ENCODE measurements around the gene SOCS3.
A peak's percentile ranks its signal among the peaks of the same experiment; 100 is the strongest.

The SOCS3 gene

DNA sequence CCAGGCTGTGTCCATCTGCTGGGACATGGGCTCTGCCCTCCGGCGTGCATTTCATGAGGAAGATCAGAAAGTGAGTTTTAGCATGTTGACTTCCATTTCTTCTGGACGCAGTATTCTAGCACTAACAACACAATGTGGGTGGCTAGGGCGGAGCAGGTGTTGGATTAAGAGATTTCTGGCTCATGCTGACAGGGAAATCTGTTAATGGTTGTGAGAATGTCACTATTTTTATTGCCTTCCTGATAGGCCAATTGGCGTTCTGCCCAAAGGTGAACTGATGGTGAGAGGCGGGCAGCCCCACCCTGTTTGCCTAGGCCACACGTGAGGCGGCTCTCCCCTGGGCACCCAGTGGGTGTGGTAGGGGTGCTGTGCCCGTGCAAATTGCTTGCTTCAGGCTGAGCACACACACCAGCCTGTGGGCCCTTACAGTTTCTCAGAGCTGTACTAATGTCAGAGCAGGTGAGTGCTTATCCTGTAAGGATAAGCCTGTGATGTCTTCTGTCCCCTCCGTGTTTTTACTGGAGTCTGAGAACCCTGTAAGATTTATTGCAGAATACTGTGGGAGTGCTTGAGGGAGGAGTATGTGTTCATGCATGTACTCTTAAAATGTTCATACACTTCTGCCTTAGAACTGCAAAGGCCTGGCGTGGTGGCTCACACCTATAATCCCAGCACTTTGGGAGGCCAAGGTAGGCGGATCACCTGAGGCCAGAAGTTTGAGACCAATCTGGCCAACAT lies 49.5 kb upstream of the SOCS3 start (continued):
- TF ChIP-seq, protein P1, sequence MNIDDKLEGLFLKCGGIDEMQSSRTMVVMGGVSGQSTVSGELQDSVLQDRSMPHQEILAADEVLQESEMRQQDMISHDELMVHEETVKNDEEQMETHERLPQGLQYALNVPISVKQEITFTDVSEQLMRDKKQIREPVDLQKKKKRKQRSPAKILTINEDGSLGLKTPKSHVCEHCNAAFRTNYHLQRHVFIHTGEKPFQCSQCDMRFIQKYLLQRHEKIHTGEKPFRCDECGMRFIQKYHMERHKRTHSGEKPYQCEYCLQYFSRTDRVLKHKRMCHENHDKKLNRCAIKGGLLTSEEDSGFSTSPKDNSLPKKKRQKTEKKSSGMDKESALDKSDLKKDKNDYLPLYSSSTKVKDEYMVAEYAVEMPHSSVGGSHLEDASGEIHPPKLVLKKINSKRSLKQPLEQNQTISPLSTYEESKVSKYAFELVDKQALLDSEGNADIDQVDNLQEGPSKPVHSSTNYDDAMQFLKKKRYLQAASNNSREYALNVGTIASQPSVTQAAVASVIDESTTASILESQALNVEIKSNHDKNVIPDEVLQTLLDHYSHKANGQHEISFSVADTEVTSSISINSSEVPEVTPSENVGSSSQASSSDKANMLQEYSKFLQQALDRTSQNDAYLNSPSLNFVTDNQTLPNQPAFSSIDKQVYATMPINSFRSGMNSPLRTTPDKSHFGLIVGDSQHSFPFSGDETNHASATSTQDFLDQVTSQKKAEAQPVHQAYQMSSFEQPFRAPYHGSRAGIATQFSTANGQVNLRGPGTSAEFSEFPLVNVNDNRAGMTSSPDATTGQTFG (tag by site-specific recombination; IDR thresholded peaks at IDR 0.05; ENCODE audit: borderline replicate concordance), result no peak
- TF ChIP-seq ZNF132 (tag by site-specific recombination; IDR thresholded peaks at IDR 0.05; ENCODE audit: borderline replicate concordance) (no peak), ZNF221 (tag by site-specific recombination; IDR thresholded peaks at IDR 0.05; ENCODE audit: borderline replicate concordance) (no peak), ZNF843 (tag by site-specific recombination; IDR thresholded peaks at IDR 0.05) (peak; percentile 50; the same call in 1 of the 2 replicates), GLIS2 (tag by site-specific recombination; IDR thresholded peaks at IDR 0.05) (peak; percentile 50), ZBTB17 (tag by site-specific recombination; IDR thresholded peaks at IDR 0.05) (no peak), HOXC10 (CRISPR knock-in tag; IDR thresholded peaks at IDR 0.05) (no peak), ZNF121 (tag by site-specific recombination; IDR thresholded peaks at IDR 0.05) (no peak), ZNF138 (tag by site-specific recombination; IDR thresholded peaks at IDR 0.05; ENCODE audit: borderline replicate concordance) (no peak), ZXDB (tag by site-specific recombination; IDR thresholded peaks at IDR 0.05) (no peak)
- TF ChIP-seq, protein P2, sequence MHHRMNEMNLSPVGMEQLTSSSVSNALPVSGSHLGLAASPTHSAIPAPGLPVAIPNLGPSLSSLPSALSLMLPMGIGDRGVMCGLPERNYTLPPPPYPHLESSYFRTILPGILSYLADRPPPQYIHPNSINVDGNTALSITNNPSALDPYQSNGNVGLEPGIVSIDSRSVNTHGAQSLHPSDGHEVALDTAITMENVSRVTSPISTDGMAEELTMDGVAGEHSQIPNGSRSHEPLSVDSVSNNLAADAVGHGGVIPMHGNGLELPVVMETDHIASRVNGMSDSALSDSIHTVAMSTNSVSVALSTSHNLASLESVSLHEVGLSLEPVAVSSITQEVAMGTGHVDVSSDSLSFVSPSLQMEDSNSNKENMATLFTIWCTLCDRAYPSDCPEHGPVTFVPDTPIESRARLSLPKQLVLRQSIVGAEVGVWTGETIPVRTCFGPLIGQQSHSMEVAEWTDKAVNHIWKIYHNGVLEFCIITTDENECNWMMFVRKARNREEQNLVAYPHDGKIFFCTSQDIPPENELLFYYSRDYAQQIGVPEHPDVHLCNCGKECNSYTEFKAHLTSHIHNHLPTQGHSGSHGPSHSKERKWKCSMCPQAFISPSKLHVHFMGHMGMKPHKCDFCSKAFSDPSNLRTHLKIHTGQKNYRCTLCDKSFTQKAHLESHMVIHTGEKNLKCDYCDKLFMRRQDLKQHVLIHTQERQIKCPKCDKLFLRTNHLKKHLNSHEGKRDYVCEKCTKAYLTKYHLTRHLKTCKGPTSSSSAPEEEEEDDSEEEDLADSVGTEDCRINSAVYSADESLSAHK (tag by site-specific recombination; IDR thresholded peaks at IDR 0.05), result no peak
- TF ChIP-seq, protein P3, sequence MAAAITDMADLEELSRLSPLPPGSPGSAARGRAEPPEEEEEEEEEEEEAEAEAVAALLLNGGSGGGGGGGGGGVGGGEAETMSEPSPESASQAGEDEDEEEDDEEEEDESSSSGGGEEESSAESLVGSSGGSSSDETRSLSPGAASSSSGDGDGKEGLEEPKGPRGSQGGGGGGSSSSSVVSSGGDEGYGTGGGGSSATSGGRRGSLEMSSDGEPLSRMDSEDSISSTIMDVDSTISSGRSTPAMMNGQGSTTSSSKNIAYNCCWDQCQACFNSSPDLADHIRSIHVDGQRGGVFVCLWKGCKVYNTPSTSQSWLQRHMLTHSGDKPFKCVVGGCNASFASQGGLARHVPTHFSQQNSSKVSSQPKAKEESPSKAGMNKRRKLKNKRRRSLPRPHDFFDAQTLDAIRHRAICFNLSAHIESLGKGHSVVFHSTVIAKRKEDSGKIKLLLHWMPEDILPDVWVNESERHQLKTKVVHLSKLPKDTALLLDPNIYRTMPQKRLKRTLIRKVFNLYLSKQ (tag by site-specific recombination; IDR thresholded peaks at IDR 0.05; ENCODE audit: borderline replicate concordance), result no peak
- TF ChIP-seq, protein P4, sequence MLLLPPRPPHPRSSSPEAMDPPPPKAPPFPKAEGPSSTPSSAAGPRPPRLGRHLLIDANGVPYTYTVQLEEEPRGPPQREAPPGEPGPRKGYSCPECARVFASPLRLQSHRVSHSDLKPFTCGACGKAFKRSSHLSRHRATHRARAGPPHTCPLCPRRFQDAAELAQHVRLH (tag by site-specific recombination; IDR thresholded peaks at IDR 0.05), result no peak
- TF ChIP-seq, protein P5, sequence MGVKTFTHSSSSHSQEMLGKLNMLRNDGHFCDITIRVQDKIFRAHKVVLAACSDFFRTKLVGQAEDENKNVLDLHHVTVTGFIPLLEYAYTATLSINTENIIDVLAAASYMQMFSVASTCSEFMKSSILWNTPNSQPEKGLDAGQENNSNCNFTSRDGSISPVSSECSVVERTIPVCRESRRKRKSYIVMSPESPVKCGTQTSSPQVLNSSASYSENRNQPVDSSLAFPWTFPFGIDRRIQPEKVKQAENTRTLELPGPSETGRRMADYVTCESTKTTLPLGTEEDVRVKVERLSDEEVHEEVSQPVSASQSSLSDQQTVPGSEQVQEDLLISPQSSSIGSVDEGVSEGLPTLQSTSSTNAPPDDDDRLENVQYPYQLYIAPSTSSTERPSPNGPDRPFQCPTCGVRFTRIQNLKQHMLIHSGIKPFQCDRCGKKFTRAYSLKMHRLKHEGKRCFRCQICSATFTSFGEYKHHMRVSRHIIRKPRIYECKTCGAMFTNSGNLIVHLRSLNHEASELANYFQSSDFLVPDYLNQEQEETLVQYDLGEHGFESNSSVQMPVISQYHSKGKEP (tag by site-specific recombination; IDR thresholded peaks at IDR 0.05), result no peak
- TF ChIP-seq, protein P6, sequence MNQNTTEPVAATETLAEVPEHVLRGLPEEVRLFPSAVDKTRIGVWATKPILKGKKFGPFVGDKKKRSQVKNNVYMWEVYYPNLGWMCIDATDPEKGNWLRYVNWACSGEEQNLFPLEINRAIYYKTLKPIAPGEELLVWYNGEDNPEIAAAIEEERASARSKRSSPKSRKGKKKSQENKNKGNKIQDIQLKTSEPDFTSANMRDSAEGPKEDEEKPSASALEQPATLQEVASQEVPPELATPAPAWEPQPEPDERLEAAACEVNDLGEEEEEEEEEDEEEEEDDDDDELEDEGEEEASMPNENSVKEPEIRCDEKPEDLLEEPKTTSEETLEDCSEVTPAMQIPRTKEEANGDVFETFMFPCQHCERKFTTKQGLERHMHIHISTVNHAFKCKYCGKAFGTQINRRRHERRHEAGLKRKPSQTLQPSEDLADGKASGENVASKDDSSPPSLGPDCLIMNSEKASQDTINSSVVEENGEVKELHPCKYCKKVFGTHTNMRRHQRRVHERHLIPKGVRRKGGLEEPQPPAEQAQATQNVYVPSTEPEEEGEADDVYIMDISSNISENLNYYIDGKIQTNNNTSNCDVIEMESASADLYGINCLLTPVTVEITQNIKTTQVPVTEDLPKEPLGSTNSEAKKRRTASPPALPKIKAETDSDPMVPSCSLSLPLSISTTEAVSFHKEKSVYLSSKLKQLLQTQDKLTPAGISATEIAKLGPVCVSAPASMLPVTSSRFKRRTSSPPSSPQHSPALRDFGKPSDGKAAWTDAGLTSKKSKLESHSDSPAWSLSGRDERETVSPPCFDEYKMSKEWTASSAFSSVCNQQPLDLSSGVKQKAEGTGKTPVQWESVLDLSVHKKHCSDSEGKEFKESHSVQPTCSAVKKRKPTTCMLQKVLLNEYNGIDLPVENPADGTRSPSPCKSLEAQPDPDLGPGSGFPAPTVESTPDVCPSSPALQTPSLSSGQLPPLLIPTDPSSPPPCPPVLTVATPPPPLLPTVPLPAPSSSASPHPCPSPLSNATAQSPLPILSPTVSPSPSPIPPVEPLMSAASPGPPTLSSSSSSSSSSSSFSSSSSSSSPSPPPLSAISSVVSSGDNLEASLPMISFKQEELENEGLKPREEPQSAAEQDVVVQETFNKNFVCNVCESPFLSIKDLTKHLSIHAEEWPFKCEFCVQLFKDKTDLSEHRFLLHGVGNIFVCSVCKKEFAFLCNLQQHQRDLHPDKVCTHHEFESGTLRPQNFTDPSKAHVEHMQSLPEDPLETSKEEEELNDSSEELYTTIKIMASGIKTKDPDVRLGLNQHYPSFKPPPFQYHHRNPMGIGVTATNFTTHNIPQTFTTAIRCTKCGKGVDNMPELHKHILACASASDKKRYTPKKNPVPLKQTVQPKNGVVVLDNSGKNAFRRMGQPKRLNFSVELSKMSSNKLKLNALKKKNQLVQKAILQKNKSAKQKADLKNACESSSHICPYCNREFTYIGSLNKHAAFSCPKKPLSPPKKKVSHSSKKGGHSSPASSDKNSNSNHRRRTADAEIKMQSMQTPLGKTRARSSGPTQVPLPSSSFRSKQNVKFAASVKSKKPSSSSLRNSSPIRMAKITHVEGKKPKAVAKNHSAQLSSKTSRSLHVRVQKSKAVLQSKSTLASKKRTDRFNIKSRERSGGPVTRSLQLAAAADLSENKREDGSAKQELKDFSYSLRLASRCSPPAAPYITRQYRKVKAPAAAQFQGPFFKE (tag by site-specific recombination; IDR thresholded peaks at IDR 0.05; ENCODE audit: borderline replicate concordance), result no peak
- TF ChIP-seq, protein P7, sequence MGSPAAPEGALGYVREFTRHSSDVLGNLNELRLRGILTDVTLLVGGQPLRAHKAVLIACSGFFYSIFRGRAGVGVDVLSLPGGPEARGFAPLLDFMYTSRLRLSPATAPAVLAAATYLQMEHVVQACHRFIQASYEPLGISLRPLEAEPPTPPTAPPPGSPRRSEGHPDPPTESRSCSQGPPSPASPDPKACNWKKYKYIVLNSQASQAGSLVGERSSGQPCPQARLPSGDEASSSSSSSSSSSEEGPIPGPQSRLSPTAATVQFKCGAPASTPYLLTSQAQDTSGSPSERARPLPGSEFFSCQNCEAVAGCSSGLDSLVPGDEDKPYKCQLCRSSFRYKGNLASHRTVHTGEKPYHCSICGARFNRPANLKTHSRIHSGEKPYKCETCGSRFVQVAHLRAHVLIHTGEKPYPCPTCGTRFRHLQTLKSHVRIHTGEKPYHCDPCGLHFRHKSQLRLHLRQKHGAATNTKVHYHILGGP (tag by site-specific recombination; IDR thresholded peaks at IDR 0.05), result no peak
- TF ChIP-seq, protein P8, sequence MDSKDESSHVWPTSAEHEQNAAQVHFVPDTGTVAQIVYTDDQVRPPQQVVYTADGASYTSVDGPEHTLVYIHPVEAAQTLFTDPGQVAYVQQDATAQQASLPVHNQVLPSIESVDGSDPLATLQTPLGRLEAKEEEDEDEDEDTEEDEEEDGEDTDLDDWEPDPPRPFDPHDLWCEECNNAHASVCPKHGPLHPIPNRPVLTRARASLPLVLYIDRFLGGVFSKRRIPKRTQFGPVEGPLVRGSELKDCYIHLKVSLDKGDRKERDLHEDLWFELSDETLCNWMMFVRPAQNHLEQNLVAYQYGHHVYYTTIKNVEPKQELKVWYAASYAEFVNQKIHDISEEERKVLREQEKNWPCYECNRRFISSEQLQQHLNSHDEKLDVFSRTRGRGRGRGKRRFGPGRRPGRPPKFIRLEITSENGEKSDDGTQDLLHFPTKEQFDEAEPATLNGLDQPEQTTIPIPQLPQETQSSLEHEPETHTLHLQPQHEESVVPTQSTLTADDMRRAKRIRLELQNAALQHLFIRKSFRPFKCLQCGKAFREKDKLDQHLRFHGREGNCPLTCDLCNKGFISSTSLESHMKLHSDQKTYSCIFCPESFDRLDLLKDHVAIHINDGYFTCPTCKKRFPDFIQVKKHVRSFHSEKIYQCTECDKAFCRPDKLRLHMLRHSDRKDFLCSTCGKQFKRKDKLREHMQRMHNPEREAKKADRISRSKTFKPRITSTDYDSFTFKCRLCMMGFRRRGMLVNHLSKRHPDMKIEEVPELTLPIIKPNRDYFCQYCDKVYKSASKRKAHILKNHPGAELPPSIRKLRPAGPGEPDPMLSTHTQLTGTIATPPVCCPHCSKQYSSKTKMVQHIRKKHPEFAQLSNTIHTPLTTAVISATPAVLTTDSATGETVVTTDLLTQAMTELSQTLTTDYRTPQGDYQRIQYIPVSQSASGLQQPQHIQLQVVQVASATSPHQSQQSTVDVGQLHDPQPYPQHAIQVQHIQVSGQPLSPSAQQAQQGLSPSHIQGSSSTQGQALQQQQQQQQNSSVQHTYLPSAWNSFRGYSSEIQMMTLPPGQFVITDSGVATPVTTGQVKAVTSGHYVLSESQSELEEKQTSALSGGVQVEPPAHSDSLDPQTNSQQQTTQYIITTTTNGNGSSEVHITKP (tag by site-specific recombination; IDR thresholded peaks at IDR 0.05), result 0 out of 2 replicates have a peak, but pooled peaks have one; percentile 20
